ENCODE results near the gene IQCK. TPM values are rescaled to one million over a fixed set of nuclear protein-coding genes. Genes with fewer than 3 reads are reported as not detected.
A peak's percentile ranks its signal among the peaks of the same experiment; 100 is the strongest.

The IQCK gene
- total RNA-seq, 1 donor from 2014 or later, result not detected

DNA sequence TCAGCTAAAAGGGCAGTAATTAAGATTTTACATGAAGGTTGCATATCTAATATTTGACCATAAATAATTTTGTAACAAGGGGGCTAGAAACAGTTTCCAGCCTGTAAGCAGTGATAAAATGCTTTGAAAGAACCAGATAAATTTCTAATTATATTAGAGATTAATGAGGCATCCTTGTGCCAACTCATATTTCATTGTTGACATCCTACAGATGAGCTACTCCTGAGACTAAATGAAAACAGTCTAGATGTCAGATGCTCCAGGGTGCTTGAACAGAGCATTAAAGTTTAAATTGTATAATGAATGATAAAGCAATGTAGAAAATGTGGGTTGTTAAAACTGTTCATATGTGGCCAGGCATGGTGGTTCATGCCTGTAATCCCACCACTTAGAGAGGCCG, 23.3 kb downstream of the IQCK start:
- H3K36me3 ChIP-seq, result no peaks in the 10 kb centered on the region
- TF ChIP-seq, protein P1, sequence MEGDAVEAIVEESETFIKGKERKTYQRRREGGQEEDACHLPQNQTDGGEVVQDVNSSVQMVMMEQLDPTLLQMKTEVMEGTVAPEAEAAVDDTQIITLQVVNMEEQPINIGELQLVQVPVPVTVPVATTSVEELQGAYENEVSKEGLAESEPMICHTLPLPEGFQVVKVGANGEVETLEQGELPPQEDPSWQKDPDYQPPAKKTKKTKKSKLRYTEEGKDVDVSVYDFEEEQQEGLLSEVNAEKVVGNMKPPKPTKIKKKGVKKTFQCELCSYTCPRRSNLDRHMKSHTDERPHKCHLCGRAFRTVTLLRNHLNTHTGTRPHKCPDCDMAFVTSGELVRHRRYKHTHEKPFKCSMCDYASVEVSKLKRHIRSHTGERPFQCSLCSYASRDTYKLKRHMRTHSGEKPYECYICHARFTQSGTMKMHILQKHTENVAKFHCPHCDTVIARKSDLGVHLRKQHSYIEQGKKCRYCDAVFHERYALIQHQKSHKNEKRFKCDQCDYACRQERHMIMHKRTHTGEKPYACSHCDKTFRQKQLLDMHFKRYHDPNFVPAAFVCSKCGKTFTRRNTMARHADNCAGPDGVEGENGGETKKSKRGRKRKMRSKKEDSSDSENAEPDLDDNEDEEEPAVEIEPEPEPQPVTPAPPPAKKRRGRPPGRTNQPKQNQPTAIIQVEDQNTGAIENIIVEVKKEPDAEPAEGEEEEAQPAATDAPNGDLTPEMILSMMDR (IDR thresholded peaks at IDR 0.05), result no peak
- DNase-seq (ENCODE audit: low spot score in 2 of 2), result no peak
- H3K9me3 ChIP-seq, result no peaks in the 10 kb centered on the region
- no peaks in the 10 kb centered on the region for H3K27me3 ChIP-seq
- no peak overlapping the region for H3K4me3 ChIP-seq
- intact Hi-C loops (cut with DNase I), result no loop called here
- no peak overlapping the region for H3K27ac ChIP-seq
- H3K4me1 ChIP-seq, result no peaks in the 10 kb centered on the region

DNA sequence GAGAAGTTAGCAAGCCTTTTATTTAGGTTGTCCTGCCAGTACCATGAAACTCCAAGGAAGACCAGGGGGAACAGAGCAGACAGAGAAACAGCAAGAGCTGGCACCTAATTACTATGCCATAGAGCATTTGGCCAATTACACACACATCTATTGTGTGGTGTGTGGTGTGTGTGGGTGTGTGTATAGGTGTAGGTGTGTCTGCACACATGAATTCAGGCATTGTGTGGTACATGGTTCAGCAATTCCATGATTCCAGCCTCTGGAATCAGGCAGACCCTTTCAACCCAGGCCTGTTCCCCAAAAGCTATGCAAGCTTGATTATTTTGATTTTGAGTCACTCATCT, 25.7 kb downstream of the IQCK start:
- H3K4me1 ChIP-seq, result no peaks in the 10 kb centered on the region
- intact Hi-C loops (cut with DNase I), result no loop called here
- H3K9me3 ChIP-seq, result no peaks in the 10 kb centered on the region
- no peaks in the 10 kb centered on the region for H3K36me3 ChIP-seq
- H3K27me3 ChIP-seq, result no peaks in the 10 kb centered on the region
- TF ChIP-seq, protein P1 (IDR thresholded peaks at IDR 0.05), result no peak
- H3K4me3 ChIP-seq, result no peak overlapping the region
- no peak overlapping the region for H3K27ac ChIP-seq
- DNase-seq (ENCODE audit: low spot score in 2 of 2), result no peak

DNA sequence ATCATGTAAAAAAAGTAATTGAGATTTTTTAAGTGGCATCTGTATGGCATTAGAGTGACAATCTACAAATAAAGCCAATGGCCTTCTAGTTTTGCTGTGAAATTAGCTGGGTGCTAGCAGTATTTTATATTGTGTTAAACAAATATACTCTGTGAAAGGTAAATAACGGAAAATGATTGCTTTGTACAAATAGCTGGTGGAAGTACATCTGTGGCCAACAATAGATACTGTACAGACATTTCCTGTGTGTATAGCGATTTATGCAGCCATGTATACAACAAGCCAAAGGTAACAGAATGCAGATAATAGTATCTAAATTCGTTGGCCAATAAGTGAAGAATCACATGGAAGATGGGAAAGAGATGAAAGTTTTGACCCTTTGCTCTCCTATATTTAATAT, 26.6 kb downstream of the IQCK start:
- TF ChIP-seq, protein P1 (IDR thresholded peaks at IDR 0.05), result no peak
- H3K27ac ChIP-seq, result no peak overlapping the region
- H3K9me3 ChIP-seq, result no peaks in the 10 kb centered on the region
- no peak for DNase-seq (ENCODE audit: low spot score in 2 of 2)
- no peak overlapping the region for H3K4me3 ChIP-seq
- intact Hi-C loops (cut with DNase I), result no loop called here
- H3K4me1 ChIP-seq, result no peaks in the 10 kb centered on the region
- H3K27me3 ChIP-seq, result no peaks in the 10 kb centered on the region
- H3K36me3 ChIP-seq, result no peaks in the 10 kb centered on the region

DNA sequence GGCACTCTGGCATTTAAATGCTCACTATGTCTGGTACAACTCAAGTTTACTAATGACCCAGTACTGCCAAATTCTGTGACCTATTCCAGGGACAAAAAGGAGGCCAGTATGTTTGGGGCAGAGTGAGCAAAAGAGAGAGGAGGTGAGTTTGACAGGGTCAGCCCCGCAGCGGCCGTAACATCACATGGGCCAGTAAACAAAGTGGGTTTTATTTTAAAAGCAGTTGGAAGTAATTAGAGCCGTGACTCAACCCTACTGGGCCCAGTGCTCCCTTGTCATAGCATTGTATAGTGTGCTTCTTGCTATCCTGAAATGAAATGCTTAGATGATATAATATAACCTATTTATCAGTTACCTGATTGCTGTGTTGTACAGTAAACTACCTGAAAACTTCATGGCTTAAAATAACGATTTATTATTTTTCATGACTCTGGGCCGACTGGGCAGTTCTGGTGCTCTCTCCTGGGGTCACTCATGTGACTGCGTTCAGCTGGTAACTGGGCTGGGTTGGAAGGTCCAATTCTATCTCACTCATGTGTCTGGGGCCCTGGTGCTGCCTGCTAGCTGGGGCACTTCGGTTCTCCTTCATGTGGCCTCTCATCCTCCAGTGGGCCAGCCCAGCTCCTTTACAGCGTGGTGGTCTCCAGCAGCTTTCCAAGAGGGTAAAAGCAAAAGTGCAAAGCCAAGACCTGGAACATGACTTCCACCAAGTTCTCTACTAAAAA, 27.4 kb downstream of the IQCK start:
- Histone ChIP-seq H3K36me3 (no peaks in the 10 kb centered on the region), H3K27ac (no peak overlapping the region), H3K4me3 (no peak overlapping the region), H3K9me3 (no peaks in the 10 kb centered on the region), H3K27me3 (no peaks in the 10 kb centered on the region), H3K4me1 (no peaks in the 10 kb centered on the region)
- DNase-seq (ENCODE audit: low spot score in 2 of 2), result peak in 1 of 2 donors; percentile 44
- TF ChIP-seq, protein P1 (IDR thresholded peaks at IDR 0.05), result no peak
- intact Hi-C loops (cut with DNase I), result no loop called here

DNA sequence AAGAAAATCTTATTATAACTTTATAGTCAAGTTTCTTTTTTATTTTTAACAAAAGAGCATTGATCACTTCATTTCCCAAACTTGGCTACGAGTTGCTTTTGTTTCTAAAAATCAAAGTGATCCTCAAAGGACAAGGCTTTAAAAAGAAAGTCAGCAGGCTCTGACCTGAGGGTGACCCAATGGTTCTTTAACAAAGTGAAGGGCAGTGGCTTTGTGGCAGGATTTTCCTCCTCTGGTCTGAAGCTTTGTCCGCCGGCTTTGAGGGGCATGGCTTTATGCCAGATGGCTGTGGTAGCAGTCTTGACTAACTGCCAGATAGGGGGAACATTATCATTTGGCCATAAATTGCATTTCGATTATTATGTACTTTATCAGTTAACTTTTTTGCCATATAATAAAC, 28.5 kb downstream of the IQCK start:
- no peak overlapping the region for H3K27ac ChIP-seq
- H3K27me3 ChIP-seq, result no peaks in the 10 kb centered on the region
- intact Hi-C loops (cut with DNase I), result no loop called here
- no peaks in the 10 kb centered on the region for H3K9me3 ChIP-seq
- DNase-seq (ENCODE audit: low spot score in 2 of 2), result peak in 1 of 2 donors; percentile 53
- no peaks in the 10 kb centered on the region for H3K36me3 ChIP-seq
- H3K4me1 ChIP-seq, result no peaks in the 10 kb centered on the region
- no peak overlapping the region for H3K4me3 ChIP-seq
- TF ChIP-seq, protein P1 (IDR thresholded peaks at IDR 0.05), result no peak
